PC-3 (cell line): ENCODE results near the gene AKR1C1.
"Not testable (repeated sequence)": the region's sequence is repeated elsewhere in the genome, so short reads cannot be mapped to it uniquely, and the experiment has no call there.

Experiments used
- CTCF ChIP-seq: fragments of 300-600 bp; sonication (generic); conservative IDR thresholded peaks from 2 replicates; pipeline ENCODE4 v1.5.1; 2017; ENCODE audit warnings: antibody characterized with exemption, low read depth, mild to moderate bottlenecking, low read length
- EZH2 ChIP-seq: fragments of 300-600 bp; sonication (generic); IDR thresholded peaks from one replicate; pipeline ENCODE4 v1.6.1; 2017; ENCODE audit warnings: antibody characterized with exemption, mild to moderate bottlenecking, low read length; ENCODE audit not compliant: unreplicated experiment
- EZH2phosphoT487 ChIP-seq: fragments of 300-600 bp; sonication (generic); IDR thresholded peaks from 2 replicates; pipeline ENCODE4 v1.6.1; 2018; ENCODE audit warnings: mild to moderate bottlenecking, antibody characterized with exemption, low read length, borderline replicate concordance

- TF ChIP-seq CTCF, EZH2phosphoT487, EZH2: not testable (repeated sequence)
Measured at GRCh38 chr10:4991463-4991862, 28.2 kb downstream of the AKR1C1 start.
